DND-41 (cell line): ENCODE measurements around the gene KLHL1.

Source experiments
- CTCF ChIP-seq: IDR thresholded peaks from 2 replicates; pipeline ENCODE4 v1.5.1; 2012; ENCODE audit warnings: borderline replicate concordance, low read length, moderate library complexity, mild to moderate bottlenecking; ENCODE audit not compliant: poor library complexity, severe bottlenecking; ENCODE audit errors: extremely low read depth
- EZH2 ChIP-seq: IDR thresholded peaks from 3 replicates; pipeline ENCODE4 v1.6.1; 2012; ENCODE audit warnings: borderline replicate concordance, low read depth, mild to moderate bottlenecking, moderate library complexity, low read length, inconsistent platforms; ENCODE audit not compliant: severe bottlenecking

DNA sequence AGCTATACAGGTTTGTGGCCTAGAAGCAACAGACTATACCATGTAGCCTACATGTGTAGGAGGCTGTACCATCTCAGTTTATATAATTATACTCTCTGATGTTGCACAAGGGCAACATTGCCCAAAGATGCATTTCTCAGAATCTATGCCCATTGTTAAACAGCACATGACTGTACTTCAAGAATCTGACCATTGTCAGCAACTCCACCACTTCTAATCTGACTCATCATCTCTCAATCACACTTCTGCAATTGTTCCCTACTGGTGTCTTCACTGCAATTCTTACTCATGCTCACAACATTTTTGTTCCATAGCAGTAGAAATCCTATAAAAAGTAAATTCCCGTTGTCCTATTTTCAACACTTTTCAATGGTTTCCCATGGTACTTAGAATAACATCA is 64.6 kb downstream of the KLHL1 start:
- no peak for TF ChIP-seq CTCF
- no peak for TF ChIP-seq EZH2
